Measurements from ENCODE around the gene TNFRSF8.
A peak's percentile ranks its signal among the peaks of the same experiment; 100 is the strongest.

Gene TNFRSF8

DNA sequence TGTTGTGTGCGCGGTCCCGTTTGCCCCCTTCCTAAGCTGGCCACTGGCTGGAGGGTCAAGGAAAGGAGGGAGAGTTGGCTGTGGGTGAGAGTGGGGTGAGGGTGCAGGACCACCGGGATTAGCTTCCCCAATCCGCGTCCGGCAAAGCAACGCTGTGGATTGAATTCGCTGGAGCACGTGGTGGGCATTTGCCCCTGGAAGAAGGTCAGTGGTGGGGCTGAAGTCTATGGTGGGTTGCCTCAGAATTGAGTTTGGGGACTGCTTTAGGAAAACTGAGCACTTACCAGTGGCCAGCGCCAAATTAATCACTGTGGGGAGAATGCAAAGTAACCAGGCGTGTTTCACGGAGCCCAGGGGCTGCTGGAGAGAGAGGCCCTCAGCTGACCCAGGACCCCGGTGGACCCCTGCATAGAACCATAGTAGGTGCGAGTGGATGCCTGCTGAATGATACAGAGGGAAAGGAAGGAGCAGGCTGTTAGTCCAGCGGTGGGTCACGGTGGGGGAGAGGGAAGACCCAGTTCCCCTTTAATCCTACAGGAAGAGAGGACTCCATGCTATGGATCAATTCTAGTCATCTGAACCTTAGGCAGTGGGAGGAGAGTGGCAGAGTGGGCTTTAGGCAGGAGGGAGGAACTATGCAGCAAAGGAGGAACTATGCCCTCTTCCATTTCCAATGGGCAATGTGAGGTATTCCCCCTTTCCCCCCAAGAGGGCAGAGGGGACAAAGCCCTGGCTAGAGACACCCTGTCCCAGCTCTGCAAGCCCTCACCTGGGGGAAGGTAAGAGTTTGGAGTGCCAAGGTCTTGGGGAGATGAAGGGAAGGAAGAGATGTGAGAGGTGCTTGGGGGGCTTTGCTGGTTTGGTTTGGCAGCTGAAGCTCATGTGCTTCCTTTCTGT lies 1.2 kb downstream of the TNFRSF8 start:
- no peak for DNase-seq

DNA sequence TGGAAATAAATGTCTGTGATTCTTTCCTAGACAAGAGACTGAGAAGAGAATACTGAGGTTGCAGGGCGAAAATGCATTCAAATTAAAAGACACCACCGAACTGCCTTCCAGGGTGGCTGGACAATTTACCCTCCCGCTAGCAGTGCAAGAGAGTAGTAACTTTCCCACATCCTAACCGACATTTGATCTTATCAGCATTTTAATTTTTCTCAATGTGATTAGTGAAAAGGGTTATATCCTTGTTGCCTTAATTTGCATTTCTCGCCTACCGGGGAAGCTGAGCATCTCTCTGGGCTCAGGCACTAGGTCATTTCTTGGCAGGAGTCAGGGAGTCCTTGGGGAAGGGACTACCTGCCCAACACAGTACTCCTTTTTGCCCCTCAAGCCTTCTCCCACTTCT lies 2.8 kb downstream of the TNFRSF8 start:
- DNase-seq, result peak; percentile 30

DNA sequence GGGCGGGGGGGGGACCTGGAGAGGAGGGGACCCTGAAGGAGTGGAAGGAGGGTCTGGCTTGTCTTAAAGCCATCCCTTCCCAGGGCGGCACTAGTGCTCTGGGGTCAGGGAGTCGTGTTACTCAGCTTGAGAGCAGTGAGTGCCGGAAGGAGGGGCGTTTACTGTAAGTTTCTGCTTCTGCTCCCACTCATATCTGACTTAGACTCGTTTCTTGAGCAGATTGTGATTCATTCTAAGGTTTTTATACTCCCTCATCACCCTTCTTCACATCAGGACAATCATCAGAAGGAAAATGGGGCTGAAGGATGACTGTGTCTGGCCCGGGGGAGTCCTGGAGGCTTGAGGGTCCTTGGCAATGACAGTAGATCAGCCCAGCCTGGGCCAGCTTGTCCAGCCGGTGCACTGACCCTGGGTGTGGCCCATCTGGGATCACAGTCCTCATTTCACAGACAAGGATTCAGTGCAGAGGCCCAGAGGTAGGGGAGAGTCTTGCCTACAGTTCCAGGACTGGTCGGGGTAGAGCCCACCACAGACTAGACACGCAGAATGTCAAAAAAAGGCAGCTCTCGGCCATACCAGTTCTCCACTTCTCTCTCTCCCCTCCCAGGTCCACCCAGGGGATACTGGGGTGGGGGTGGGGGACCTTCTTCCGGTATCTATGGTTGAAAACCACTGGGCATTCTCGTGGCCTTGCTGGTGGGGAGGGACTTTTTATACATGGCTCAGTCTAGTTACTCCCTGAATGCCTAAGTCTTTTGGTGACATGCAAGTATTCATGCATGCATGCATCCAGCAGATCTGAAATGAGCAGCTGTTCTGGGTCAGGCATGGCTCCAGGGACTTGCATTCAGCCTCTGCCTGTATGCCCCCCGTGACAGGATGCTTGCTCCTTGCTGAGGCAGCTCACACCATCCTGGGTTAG lies 5.1 kb downstream of the TNFRSF8 start:
- DNase-seq, result peak; percentile 28

DNA sequence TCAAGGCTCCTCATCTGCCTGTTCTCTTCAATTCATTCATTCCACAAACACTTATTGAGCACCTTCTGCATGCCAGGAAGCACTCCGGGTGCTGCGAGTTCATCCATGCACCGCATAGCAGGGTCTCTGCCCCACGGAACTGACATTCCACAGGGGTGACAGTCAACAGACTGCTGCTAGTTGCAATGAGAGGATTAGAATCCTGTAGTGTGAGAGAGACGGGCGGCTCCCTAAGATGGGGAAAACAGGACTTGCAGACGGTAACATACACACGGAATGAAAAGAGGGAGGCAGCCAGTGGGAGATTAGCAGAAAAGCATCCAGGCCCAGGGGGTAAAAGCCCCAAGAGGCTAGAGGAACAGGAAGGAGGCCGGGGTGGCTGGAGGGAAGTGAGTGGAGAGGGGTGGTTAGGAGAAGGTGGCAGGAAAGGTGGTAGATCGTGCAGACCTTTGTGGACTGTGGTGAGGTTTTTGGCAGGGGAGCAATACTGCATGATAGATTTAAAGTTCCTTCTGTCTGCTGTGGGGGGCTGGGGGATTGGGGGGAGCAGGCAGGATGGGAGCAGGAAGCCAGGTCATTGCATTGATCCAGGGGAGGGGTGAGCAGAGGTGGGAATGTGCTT lies 6.6 kb downstream of the TNFRSF8 start:
- DNase-seq, result no peak

DNA sequence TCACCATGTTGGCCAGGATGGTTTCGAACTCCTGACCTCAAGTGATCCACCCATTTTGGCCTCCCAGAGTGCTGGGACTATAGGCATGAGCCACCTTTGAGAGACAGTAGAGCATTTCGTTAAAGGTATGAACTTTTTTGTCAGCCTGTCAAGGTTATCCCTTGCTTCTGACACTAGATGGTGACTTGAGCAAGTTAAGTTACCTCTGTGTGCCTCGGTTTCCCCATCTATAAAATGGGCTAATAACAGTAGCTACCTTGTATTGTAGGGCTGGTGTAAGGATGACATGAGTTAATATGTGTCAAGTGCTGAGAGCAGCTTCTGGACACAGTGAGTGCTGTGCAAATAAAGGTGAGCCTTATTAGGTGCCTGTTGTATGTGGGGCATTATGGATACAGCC lies 8.8 kb downstream of the TNFRSF8 start:
- no peak for DNase-seq

DNA sequence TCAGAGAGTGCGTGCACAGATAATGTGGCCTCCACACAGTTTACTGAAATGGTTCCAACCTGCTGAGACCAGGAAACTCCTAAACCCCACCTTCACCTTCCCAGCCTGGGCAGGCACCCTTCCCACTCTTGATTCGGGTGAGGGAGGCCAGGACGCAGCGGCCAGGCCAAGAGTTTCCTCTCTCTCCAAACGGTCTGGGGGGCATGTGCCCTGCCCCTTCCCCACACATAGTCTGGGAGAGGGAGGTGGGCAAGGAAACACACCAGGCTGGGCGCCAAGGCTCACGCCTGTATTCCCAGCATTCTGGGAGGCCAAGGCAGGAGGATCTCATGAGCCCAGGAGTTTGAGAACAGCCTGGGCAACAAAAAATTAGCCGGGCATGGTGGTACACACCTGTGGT lies 9.6 kb downstream of the TNFRSF8 start:
- no peak for DNase-seq

DNA sequence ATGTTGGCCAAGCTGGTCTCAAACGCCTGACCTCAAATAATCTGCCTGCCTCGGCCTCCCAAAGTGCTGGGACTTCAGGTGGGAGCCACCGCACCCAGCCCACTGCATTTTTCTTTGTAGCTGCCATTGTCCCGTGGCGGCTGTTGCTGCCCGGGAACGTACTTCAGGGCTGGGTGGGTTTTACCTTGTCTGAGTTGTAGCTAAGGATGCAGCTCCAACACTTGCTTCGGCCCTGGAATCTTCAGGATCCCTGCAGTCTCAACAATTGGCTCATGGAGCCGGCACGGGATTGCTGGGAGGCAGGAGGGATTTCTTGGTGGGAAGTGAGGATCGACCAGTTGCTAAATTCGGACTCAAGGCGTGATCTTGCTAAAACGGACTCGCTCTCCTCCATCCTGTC lies 10.7 kb downstream of the TNFRSF8 start:
- DNase-seq, result no peak

DNA sequence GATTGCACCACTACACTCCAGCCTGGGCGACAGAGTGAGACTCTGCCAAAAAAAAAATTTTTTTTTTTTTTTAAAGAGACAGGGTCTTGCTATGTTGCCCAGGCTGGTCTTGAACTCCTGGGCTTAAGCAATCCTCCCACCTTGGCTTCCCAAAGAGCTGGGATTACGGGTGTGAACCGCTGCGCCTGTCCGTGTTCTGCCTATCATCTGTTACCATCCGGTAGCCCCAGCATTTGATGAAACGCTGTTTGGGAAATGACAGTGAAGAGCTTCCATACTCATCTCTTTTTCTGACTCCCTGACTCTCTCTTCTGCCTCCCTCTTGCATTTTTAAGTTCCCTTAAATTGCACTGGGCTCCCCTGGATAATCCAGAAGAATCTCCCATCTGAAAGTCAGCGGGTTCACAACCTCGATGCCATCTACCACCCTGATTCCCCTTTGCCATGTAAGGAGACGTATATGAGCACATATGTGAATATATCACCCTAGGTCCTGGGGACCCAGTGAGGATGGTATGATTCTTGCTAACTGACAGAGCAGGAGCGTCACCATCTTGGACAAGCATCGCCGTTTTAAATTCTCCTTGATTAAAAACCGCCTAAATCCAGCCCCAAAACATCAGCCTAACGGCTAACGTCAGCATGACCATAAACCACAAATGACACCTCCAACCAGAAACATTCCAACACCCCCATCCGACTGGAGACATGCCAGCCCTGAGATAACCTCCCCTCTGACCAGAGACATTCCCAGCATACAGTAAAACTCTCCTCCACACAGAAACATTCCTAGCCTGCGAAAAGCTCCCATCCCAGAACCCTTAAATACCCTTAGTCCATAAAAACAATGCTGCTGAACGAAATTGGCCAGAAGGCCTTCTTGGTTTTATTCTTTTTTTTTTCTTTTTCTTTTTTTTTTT lies 12.4 kb downstream of the TNFRSF8 start:
- DNase-seq, result no peak

DNA sequence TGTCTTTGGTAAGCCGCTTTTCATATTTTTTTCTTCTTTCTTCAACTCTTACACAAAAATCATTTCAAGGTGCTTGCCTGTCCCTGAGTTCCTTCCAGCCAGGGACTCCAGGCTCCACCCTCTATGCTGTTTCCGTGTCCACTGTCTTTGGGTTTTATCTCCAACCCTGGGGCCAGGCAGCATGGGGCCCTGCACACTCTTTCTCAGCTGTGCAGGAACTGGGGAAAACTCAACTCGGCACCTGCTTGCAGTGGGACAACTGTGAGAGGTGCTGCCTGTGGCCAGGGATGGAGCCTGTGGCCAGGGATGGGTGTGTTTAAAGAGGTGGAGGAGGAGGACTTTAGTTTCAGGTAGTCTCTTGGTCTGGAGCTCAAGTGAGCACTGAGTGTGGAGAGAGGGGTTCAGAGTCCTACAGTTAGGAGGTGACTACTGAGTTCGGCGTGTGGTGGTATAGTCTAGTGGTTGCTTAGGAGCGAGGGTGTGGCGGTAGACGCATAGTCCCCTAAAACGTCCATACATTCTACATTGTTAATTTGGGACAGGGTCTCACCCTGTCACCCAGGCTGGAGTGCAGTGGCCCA lies 13.4 kb downstream of the TNFRSF8 start:
- no peak for DNase-seq

DNA sequence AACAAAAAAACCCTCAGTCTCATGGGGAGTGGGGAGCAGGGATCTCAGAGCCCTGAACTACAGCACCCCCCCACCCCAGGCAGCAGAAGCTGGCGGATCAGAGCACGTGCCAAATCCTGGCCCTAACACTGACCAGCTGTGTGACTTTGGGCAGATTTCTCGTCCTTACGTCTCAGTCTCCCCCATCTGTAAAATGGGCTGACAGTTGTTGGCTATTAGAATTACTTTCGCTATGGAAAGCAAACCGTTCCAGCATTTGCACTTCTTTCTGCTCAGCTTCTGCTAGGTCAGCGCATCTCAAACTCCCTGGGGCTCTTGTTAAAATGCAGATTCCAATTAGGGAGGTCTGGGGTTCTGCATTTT lies 15.5 kb downstream of the TNFRSF8 start:
- no peak for DNase-seq

DNA sequence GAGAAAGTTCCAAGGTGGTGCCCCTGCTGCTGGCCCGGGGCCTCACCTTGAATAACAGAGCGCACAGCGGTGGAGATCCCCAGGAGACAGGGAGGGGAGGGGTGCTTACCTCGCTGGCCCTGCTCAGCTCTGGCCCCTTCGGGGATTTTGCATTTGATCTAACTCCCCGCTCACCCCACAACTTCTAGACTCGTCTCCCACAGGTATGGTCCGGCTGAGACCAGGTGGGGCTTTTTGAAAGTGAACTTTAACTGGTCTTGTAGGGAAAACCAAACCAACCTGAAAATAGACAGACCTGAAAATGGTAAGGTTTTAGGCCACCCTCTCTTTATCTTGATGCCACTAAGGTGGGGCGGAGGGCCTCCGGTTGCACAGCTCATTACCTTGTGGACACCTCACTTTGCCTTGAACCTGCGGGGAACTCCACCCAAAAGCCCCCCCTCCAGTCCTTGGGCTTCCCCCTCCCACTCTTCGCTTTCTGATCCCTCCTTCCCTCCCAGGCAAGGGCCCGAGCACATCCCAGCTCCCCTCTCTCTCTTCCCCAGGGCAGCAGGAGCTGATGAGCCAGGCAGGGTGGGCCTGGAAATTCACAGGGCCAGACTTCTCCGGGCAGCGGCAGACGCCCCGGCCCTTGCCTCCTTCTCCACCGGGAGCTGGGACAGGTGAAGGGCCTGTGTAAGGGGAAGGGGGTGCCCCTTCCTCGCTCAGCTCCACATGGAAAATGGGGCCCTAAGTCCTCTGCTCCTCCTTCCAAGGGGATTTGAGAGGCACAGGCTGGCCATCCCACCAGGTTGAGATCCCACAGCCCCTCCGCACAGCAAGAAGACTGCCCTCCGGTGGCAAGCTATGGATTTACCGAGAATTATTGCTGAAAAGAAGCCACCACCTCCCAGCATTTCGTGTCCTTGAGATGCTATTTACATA lies 16.1 kb downstream of the TNFRSF8 start:
- peak; percentile 55 for DNase-seq

DNA sequence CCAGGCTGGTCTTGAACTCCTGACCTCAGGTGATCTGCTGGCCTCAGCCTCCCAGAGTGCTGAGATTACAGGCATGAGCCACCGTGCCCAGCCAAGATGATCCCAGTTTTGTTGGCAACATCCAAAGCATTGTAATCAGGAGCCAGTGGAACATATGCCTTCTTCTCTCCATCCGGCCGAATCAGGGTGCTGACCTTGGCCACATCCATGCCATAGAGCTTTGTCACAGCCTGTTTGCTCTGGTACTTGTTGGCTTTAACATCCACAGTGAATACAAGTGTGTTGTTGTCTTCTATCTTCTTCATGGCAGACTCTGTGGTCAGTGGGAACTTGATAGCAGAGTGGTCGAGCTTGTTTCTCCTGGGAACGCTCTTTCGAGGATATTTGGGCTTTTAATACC lies 17.1 kb downstream of the TNFRSF8 start:
- no peak for DNase-seq

DNA sequence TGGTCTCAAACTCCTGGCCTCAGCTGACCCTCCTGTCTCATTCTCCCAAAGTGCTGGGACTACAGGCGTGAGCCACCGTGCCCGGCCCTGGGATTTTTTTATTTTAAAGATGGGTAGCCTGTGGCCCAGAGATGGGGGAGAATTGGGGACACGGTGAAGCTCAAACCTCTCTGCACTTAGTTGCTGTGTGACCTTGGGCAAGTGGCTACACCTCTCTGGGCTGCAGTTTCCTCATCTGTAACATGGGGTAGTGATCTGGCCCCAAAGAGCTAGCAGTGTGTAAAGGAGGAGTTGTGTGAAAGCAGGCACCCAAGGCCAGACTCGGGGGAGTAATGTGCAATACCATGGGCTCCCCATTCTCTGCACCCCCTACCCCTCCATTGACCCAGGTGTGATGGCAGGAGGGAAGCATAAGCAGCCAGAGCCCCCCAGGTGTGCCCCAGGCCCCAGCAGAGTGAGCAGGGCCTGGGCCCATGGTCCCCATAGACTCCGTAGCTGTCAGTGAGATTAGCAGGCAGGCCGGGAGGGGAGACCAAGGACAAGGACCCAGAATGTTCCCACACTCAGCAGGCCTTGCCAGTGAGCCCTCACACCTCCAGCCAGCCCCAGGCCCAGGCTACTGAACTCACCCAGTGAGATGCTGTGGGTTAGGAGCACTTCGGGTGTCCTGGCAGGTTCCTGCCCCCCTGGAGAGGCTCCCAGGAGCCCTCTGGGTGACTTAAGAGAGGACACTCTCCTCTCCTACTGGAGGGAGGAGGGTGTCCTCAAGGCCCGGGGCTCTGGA lies 17.9 kb downstream of the TNFRSF8 start:
- DNase-seq, result no peak

DNA sequence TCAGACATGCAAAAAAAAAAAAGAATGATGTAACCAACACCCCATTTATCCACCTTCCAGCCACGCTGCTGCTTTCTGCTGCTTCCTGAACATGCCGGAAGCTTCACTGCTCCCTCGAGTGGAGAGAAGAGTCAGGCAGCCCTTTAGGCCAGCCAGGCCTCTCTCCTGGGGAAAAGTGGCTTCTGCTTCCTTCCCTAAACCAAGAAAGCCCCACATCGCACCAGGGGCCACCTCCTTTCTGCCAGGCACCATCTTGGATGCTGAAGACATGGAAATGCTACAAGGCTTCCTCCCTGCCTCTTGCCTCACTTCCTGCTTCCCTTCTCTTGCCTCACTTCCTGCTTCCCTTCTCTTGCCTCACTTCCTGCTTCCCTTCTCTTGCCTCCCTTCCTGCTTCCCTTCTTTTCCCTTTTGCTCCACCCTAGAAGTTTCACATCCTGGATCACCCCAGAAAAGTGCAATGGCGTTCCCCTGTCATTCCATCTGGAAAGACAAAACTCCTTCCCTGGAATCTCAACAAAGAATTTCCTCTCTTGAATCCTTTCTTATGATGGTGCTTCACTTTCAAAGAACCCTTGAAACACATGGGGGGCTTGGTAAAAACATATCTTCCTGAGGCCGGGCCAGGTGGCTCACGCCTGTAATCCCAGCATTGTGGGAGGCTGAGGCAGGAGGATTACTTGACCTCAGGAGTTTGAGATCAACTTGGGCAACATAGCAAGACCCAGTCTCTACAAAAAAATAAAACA lies 18.7 kb downstream of the TNFRSF8 start:
- DNase-seq, result no peak

DNA sequence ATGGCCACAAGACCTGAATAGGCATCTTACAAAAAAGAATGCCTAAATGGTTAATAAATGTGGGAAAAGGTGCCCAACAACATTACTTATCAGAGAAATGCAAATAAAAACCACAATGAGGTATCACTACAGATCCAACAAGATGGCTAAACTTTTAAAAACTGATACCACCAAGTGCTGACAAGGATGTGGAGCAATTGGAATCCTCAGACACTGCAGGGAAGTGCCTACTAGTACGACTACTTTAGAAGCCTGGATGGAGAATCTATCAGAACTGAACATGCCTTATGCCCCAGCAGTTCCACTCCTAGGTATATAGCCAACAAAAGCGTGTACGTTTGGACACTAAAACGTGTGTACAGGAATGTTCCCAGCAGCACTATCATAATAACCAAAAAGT lies 19.9 kb downstream of the TNFRSF8 start:
- DNase-seq, result no peak

DNA sequence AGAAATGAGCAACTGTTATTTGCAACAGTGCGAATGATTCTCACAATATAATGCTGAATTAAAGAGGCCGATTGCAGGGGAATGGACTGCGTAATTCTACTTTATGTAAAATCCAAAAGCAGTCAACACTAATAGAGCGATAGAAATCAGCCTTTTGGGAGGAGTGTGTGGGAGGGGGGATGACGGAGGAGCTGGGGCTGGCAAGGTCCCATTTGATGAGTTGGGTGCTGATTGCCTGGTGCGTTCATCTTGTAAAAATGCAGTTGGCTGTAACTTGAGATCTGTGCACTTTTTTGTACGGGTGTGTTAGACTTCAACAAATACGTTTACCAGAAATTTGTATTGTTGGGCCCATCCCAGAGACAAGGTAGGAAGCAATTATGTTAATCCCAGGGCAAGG lies 20.7 kb downstream of the TNFRSF8 start:
- DNase-seq, result no peak

DNA sequence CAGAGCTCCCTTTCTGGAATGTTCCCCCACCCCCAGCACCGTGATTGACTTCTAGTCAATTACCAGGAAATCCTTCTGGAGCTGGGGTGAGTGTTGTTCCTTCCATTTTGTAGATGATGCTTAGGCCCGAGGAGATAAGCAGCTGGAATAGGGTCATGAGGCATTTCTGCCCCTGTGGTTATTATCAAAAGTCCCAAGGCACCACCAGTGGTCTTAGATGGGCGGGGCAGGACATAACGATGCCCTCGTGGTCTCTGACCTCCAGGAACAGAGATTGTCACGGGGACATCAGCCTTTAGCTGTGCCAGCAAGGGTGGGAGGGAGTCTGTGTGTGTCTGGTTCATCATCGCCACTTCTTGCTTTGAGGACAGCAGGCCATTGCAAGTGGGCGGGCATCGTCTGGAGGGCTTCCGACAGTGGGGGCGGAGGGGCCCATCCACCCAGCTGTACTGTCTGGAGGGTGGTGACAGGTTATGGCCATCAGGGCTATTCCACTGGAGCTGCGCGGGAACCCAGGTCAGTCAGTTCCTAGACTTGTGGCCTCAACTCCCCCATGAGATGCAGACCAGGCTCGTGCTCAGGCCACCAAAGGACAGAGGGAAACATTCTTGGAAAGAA lies 22.6 kb downstream of the TNFRSF8 start:
- DNase-seq, result no peak

DNA sequence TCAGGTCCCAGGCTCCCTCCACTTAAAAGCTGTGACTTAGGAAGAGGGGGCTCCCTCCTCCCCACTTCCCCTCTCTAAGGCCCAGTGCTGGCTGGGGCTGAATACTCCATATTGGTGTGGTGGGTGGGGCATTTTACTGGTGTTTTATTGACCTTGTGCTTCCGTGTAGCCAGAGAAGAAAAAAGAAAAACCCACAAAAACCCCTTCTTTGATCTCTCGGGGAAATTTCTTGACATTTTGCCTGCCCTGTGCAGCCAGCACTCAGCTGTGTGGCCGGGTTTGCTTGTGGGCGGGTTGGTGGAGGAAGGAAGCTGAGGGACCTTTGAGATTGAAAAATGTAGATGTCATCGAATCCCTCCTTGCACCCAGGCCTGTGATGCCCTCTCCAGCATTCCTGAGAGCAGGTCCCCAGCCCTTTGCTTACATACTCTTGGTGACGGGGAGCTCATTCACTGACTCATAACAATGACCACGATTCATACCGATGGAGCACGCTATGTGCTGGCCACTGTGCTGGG lies 24.8 kb downstream of the TNFRSF8 start:
- DNase-seq, result peak; percentile 75

DNA sequence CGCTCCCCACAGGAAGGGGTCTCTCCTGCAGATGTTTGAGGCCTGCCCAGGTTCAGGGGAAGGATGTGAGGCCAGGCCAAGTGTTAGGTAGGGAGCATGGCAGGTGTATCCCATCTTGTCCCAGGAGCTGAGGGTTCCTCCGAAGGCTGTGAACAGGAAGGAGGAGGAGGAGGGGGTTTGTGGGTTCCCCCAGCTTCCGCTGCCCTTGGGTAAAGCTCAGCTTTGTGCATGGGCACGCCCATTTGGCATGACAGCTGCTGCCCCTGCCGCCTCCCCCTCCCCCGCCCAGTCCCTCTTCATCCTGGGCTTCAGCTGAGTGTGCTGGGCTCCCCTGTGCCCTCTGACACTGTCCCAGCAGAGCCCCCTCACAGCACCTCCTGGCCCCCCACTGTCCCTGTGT lies 25.5 kb downstream of the TNFRSF8 start:
- DNase-seq, result peak; percentile 70
